Activated CD8-positive, alpha-beta memory T cell treated with anti-CD3 and anti-CD28 coated beads for 36 hours (primary cell): ENCODE data around the gene CARD19. TPM values are rescaled to one million over a fixed set of nuclear protein-coding genes. Genes with fewer than 3 reads are reported as not detected.

ENCODE experiments used
- CTCF ChIA-PET: fragments of 350-600 bp; sonication (Branson Sonifier 250); formaldehyde crosslinking; loops from one replicate; lab custom pipeline; 2021; ENCODE audit warnings: antibody characterized with exemption; lab: Charles Lee
- POLR2A ChIA-PET: fragments of 350-600 bp; sonication (Branson Sonifier 250); formaldehyde crosslinking; loops from one replicate; lab custom pipeline; 2021; ENCODE audit warnings: antibody characterized with exemption; lab: Charles Lee
- total RNA-seq, 2 experiments: library from RNA; stranded (reverse); gene quantifications; one replicate each; pipeline ENCODE4 v1.2.3, GENCODE V29; 2021

CARD19 gene
- total RNA-seq, 2 experiments from 2014 or later, result 41.8 to 42.6 TPM

- POLR2A ChIA-PET, result interaction anchor here (1.6 to 1.8 kb wide), 2 partner anchors 11 to 30 kb away, joined by 6 to 11 read pairs; no protein-coding TSS in a partner anchor
Measured at GRCh38 chr9:93093877-93094657, 1.9 kb upstream of the CARD19 start.

GRCh38 chr9:93094658-93095204 lies 1.3 kb upstream of the CARD19 start:
- POLR2A ChIA-PET, result interaction anchor here (1.4 to 1.8 kb wide), 3 partner anchors 11 to 35 kb away, joined by 4 to 11 read pairs (median 6); no protein-coding TSS in a partner anchor
- CTCF ChIA-PET, result interaction anchor here (0.5 to 1.4 kb wide), 4 partner anchors 11 to 30 kb away, joined by 3 to 5 read pairs (median 4); no protein-coding TSS in a partner anchor

More at GRCh38 chr9:93093877-93094657, 1.9 kb upstream of the CARD19 start:
- CTCF ChIA-PET, result interaction anchor here (1.0 to 1.7 kb wide), 4 partner anchors 10 to 91 kb away, joined by 3 to 5 read pairs (median 4); no protein-coding TSS in a partner anchor

GRCh38 chr9:93095205-93096130 lies 549 bp upstream of the CARD19 start:
- ChIA-PET CTCF (interaction anchor here (0.5 to 4.3 kb wide), 6 partner anchors 11 to 143 kb away, joined by 3 to 32 read pairs (median 4); no protein-coding TSS in a partner anchor), POLR2A (interaction anchor here (0.7 to 1.8 kb wide), 5 partner anchors 12 to 471 kb away, joined by 3 to 11 read pairs (median 4); no protein-coding TSS in a partner anchor)

GRCh38 chr9:93096811-93097382 lies 880 bp downstream of the CARD19 start:
- CTCF ChIA-PET, result interaction anchor here (0.6 to 4.3 kb wide), 4 partner anchors 11 to 288 kb away, joined by 3 to 32 read pairs (median 4); no protein-coding TSS in a partner anchor
- POLR2A ChIA-PET, result interaction anchor here (0.7 to 1.5 kb wide), 2 partner anchors 32 to 37 kb away, joined by 3 to 6 read pairs; no protein-coding TSS in a partner anchor

- ChIA-PET CTCF (interaction anchor here (0.6 to 4.3 kb wide), 5 partner anchors 10 to 289 kb away, joined by 3 to 32 read pairs (median 3); no protein-coding TSS in a partner anchor), POLR2A (interaction anchor here (1.5 kb wide), 1 partner anchor 33 kb away, joined by 6 read pairs; no protein-coding TSS in a partner anchor)
Measured at GRCh38 chr9:93097511-93098201, 1.6 kb downstream of the CARD19 start.

GRCh38 chr9:93098236-93098946 lies 2.4 kb downstream of the CARD19 start:
- CTCF ChIA-PET, result interaction anchor here (0.7 to 4.3 kb wide), 4 partner anchors 10 to 135 kb away, joined by 3 to 32 read pairs (median 3); no protein-coding TSS in a partner anchor

GRCh38 chr9:93099551-93100275 lies 3.7 kb downstream of the CARD19 start:
- POLR2A ChIA-PET, result interaction anchor here (1.9 kb wide), 1 partner anchor 34 kb away, joined by 6 read pairs; the partner anchor contains the start of gene NINJ1
- CTCF ChIA-PET, result interaction anchor here (4.3 kb wide), 1 partner anchor 8 kb away, joined by 32 read pairs; no protein-coding TSS in a partner anchor

More at GRCh38 chr9:93098236-93098946, 2.4 kb downstream of the CARD19 start:
- POLR2A ChIA-PET, result interaction anchor here (1.9 kb wide), 1 partner anchor 36 kb away, joined by 6 read pairs; the partner anchor contains the start of gene NINJ1

GRCh38 chr9:93100276-93100636 lies 4.2 kb downstream of the CARD19 start:
- CTCF ChIA-PET, result no interaction called here
- POLR2A ChIA-PET, result no interaction called here

GRCh38 chr9:93101086-93101485 lies 5.1 kb downstream of the CARD19 start:
- CTCF ChIA-PET, result interaction anchor here (0.6 kb wide), 1 partner anchor 73 kb away, joined by 5 read pairs; no protein-coding TSS in a partner anchor
- POLR2A ChIA-PET, result interaction anchor here (0.7 kb wide), 1 partner anchor 137 kb away, joined by 5 read pairs; no protein-coding TSS in a partner anchor

GRCh38 chr9:93105620-93106019 lies 9.6 kb downstream of the CARD19 start:
- ChIA-PET POLR2A (no interaction called here), CTCF (interaction anchor here (1.1 kb wide), 1 partner anchor 102 kb away, joined by 3 read pairs; no protein-coding TSS in a partner anchor)

GRCh38 chr9:93107151-93107824 lies 11.3 kb downstream of the CARD19 start:
- ChIA-PET CTCF (interaction anchor here (0.9 to 4.4 kb wide), 7 partner anchors 10 to 196 kb away, joined by 3 to 42 read pairs (median 8); partner anchors contain the start of gene CARD19), POLR2A (no interaction called here)

- CTCF ChIA-PET, result interaction anchor here (0.9 to 4.4 kb wide), 9 partner anchors 10 to 195 kb away, joined by 3 to 42 read pairs (median 8); partner anchors contain the start of genes CARD19 and NINJ1
- POLR2A ChIA-PET, result interaction anchor here (0.6 kb wide), 1 partner anchor 12 kb away, joined by 3 read pairs; no protein-coding TSS in a partner anchor
Measured at GRCh38 chr9:93107825-93108161, 11.8 kb downstream of the CARD19 start.

GRCh38 chr9:93108291-93109041 lies 12.4 kb downstream of the CARD19 start:
- ChIA-PET CTCF (interaction anchor here (0.6 to 4.4 kb wide), 37 partner anchors 11 to 1265 kb away, joined by 3 to 42 read pairs (median 4); partner anchors contain the start of genes CARD19 and NINJ1), POLR2A (interaction anchor here (0.6 kb wide), 1 partner anchor 13 kb away, joined by 3 read pairs; no protein-coding TSS in a partner anchor)

GRCh38 chr9:93110311-93110855 lies 14.4 kb downstream of the CARD19 start:
- POLR2A ChIA-PET, result no interaction called here
- CTCF ChIA-PET, result interaction anchor here (1.1 to 4.4 kb wide), 4 partner anchors 9 to 155 kb away, joined by 3 to 42 read pairs (median 18); no protein-coding TSS in a partner anchor
